GM18909 (cell line): ENCODE results near the gene PCDHAC2.

Experiments used
- ATAC-seq: cut with Tn5 transposase; IDR thresholded peaks from one replicate; pipeline ENCODE4 v1.9.1; 2021; ENCODE audit warnings: mild to moderate bottlenecking; ENCODE audit not compliant: unreplicated experiment, poor library complexity

PCDHAC2 gene

DNA sequence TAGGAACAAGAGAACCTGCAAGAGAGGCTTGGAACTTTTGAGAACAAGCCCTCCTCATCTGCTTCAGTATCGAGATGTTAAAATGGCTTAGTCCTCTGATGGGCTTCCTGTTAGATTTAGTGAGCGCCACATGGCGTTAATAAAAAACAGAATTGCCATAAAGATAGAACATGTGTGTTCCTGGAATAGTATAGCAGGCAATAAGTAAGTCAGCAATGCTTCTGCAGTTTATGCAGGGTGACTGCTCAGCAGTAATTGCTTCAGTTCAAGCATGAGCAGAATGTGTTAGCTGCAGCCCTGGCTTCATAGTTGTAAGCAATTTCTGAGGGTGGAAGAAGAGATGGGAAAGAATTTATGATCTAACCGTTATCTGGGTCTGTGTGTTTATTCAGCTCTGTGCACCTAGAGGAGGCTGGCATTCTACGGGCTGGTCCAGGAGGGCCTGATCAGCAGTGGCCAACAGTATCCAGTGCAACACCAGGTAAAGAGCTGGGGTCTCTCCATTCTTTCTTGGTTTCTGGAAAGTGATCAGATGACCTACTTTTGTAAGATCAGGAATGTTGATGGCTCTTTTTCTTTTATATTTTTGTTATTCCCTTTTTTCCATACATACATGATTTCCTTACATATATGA, 15.9 kb downstream of the PCDHAC2 start:
- ATAC-seq = no peak

- ATAC-seq = no peak
Observed at GRCh38 chr5:140986117-140986521, 19.8 kb downstream of the PCDHAC2 start.

DNA sequence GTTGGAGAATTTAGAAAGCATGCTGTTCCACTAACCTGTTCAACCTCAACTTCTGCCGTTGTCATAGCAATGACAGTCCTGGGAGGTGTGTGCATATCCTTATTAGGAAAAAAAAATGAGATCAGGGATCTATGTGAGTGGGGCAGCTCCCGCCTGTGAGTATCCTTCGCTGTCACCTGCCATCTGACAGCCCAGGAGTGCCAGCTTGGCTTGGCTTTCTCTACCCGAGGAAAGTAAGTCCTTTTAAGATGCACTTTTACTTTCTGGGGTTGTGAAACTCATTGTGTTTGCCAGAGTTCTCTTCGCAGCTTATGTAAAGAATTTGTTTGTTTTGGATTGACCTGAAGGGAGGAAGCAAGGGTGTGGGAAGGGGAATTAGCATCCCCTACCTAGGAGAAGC, 21.8 kb downstream of the PCDHAC2 start:
- ATAC-seq = no peak

DNA sequence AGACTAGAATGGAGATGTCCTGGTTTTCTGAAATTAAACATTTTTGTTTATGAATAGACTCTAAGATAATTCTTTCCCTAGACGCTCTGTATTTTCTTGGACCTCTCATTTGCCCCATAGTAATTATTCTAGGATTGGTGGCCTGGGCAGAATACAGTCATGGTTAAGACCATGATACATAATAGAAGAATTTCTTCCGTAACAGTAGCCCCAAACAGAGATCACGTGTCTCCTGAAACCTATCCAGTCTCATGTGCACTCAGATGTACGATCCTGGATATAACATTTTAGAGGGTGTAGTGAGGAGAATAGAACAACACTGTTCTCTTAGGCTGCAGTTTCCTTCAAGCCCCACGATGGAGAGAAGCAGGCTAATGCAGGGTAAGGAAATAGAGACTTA, 22.3 kb downstream of the PCDHAC2 start:
- ATAC-seq = no peak

GRCh38 chr5:140989254-140990020, 23.2 kb downstream of the PCDHAC2 start:
- ATAC-seq = no peak

- ATAC-seq = no peak
Observed at GRCh38 chr5:140992828-140993227, 26.6 kb downstream of the PCDHAC2 start.

DNA sequence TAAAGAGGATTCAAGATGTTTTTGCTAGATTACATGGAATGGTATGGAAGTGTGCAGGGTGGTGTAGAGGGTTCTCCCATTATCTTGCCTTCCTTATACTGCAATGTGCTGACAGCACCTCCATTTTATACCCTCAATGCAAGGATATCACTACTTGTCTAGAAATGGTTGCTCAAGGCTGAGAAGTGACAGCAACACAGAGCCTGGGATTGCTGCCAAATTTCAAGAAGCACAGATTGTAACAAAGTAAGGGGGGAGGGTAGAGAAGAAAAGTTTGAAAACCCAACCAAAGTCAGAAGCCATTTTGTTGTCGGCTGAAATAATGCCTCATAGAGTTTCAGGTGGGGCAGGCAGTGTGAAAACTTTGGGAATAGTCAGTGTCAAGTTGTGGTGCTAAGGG, 29.8 kb downstream of the PCDHAC2 start:
- no peak for ATAC-seq

DNA sequence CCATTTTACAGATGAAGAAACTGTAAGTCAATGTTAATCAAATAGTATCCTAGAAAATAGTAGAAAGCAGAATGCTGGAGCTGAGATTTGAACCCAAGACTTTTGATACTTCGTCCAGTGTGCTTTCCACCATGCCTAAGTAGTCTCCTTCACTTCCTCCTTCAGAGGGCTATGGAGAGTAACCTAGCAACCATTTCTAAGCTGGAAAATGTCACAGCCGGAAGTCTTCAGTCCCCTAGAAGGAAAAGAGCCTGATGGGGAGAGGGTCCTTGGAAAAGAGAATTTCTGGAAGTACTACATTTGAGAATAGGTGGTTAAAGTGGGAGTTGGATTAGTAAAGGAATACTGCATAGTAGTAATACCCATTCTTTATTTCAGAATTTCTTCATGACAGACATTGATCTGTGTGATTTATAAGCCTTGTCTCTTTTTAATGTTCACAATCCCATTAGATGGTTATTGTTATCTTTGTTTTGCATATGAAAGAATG, 32.7 kb downstream of the PCDHAC2 start:
- no peak for ATAC-seq

DNA sequence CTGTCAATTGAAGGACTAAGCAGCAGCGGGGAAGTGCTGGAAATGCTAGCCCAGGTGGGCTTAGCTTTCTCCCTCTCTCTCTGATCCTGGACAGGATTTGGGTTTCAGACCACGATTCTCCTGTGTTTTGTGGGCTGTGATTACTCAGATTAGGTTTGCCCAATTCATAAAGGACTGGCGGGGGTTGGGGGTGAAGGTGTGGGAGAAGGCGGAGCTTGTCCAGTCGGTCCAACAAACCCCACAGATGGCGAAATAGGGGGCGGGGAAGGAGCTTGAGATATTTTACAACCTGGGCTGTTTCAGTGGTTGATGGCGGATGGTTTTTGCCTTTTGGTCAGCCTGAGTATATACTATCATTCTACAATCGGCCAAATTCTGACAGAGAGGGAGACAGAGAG, 35.2 kb downstream of the PCDHAC2 start:
- no peak for ATAC-seq

GRCh38 chr5:141001844-141002604, 35.7 kb downstream of the PCDHAC2 start:
- ATAC-seq = no peak

GRCh38 chr5:141002605-141002965, 36.3 kb downstream of the PCDHAC2 start:
- ATAC-seq = no peak

GRCh38 chr5:141003031-141003430, 36.8 kb downstream of the PCDHAC2 start:
- no peak for ATAC-seq

- ATAC-seq = no peak
Observed at GRCh38 chr5:141003791-141004611, 37.7 kb downstream of the PCDHAC2 start.

GRCh38 chr5:141007791-141008190, 41.5 kb downstream of the PCDHAC2 start:
- no peak for ATAC-seq

- no peak for ATAC-seq
Observed at GRCh38 chr5:141010047-141010793, 43.9 kb downstream of the PCDHAC2 start.

DNA sequence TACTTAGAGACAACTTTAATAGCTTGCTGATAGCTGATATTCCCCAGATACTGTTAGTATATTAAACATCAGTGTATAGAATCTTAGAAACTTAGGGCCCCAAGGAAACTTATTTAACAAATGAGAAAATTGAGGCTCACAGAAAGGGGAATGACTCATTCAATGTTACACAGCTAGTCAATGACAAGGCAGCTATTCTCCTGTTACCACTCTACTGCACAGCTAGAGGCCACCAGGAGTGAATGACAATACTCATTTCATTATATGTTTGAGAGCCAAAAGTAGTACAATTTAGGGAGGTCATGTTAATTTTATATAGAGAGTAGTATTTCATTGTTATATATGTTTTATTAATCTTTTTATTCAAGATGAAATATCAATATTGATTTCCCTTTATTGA, 51.7 kb downstream of the PCDHAC2 start:
- ATAC-seq = no peak
